Left lung (tissue), 10 donors: ENCODE measurements around the gene OBSL1. TPM values are rescaled to one million over a fixed set of nuclear protein-coding genes. Genes with fewer than 3 reads are reported as not detected.

ENCODE experiments used
- ATAC-seq: fragments of 200-7000 bp; cut with Tn5 transposase; one replicate; pipeline ENCODE4 v1.9.1; 2020; ENCODE audit warnings: moderate library complexity
- DNase-seq, 4 donors: peaks; one replicate each; pipeline ENCODE4 v3.0.0-alpha.2; 2013 to 2020
- H3K27ac ChIP-seq, 2 donors: fragments of 200-600 bp; sonication (generic) in 1 of 2; one replicate each; pipeline versions ENCODE4 v1.5.0 to v1.8.0; 2020 to 2021
- H3K27me3 ChIP-seq, 2 donors: fragments of 200-600 bp; sonication (generic) in 1 of 2; one replicate each; pipeline versions ENCODE4 v1.5.0 to v1.8.0; 2020 to 2021
- H3K36me3 ChIP-seq, 2 donors: fragments of 200-600 bp; sonication (generic) in 1 of 2; one replicate each; pipeline versions ENCODE4 v1.5.0 to v1.8.0; 2020 to 2021
- H3K4me1 ChIP-seq, 2 donors: fragments of 200-600 bp; one replicate each; pipeline ENCODE4 v1.8.0; 2021
- H3K4me3 ChIP-seq, 2 donors: fragments of 200-600 bp; sonication (generic) in 1 of 2; one replicate each; pipeline versions ENCODE4 v1.5.0 to v1.8.0; 2020 to 2021; ENCODE audit warnings: mild to moderate bottlenecking in 1 of 2
- H3K9me3 ChIP-seq, 2 donors: fragments of 200-600 bp; sonication (generic) in 1 of 2; one replicate each; pipeline versions ENCODE4 v1.5.0 to v1.8.0; 2020 to 2021
- CTCF ChIP-seq, 2 donors: fragments of 200-600 bp; sonication (generic) in 1 of 2; IDR thresholded peaks; one replicate each; pipeline versions ENCODE4 v1.5.0 to v1.8.0; 2021; ENCODE audit warnings: antibody characterized with exemption in 2 of 2
- intact Hi-C, 2 donors: fragments of 100-400 bp; cut with DNase I; formaldehyde crosslinking; loops; one replicate each; pipeline versions ENCODE4 v1.11.2 to v1.14.2; 2022
- polyA plus RNA-seq, 6 donors: library from polyadenylated mRNA; unstranded; fragments of 120-200 nt; gene quantifications; one replicate each; pipeline ENCODE4 v1.2.1, GENCODE V29; 2013; ENCODE audit not compliant: insufficient read length in 6 of 6
- total RNA-seq, 2 donors: library from RNA; stranded (reverse); fragmentation: NEBNext Ultra II Directional; extraction: Animal tissue kit (Norgen Biotek cat#: 25700); gene quantifications; one replicate each; pipeline ENCODE4 v1.2.1, GENCODE V29; 2021
- donor health status: DM: no; HTN: yes; CAD: no.
- donor health status: DM: no; HTN: no; CAD: no.

The OBSL1 gene
- total and polyA plus RNA-seq, 8 donors = 43.4 to 143 (median 128) TPM

DNA sequence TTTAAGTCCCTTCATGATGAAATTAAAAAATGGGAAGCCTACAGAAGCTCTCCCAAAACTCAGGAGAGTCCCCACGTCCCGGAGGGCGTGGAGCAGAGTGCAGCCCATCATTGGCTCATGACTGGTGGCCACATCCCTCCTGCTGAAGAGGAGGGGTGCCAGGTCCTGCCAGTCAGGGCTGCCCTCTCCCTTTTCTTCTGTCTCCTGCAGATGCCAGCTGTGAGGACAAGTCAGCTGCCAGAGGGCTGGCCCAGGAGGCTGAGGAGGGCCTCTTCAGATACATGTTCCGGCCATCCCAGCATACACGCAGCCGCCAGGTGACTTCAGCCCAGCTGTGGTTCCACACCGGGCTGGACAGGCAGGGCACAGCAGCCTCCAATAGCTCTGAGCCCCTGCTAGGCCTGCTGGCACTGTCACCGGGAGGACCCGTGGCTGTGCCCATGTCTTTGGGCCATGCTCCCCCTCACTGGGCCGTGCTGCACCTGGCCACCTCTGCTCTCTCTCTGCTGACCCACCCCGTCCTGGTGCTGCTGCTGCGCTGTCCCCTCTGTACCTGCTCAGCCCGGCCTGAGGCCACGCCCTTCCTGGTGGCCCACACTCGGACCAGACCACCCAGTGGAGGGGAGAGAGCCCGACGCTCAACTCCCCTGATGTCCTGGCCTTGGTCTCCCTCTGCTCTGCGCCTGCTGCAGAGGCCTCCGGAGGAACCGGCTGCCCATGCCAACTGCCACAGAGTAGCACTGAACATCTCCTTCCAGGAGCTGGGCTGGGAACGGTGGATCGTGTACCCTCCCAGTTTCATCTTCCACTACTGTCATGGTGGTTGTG is 3.4 kb upstream of the OBSL1 start:
- H3K27ac ChIP-seq = no peak overlapping the region

GRCh38 chr2:219573166-219573565 is 1.8 kb upstream of the OBSL1 start:
- TF ChIP-seq CTCF (IDR thresholded peaks at IDR 0.05) = no peak
- intact Hi-C loops = no loop called here
- Histone ChIP-seq H3K9me3 (no peaks in the 10 kb centered on the region), H3K27me3 (peaks cover 0 to 61% of the 10 kb centered on the region in 2 donors), H3K36me3 (no peaks in the 10 kb centered on the region), H3K4me1 (peaks cover 0 to 17% of the 10 kb centered on the region in 2 donors), H3K27ac (no peak overlapping the region), H3K4me3 (no peak overlapping the region)
- ATAC-seq = no peak
- no peak for DNase-seq

More for the DNA sequence above, 3.4 kb upstream of the OBSL1 start:
- no peak for TF ChIP-seq CTCF (IDR thresholded peaks at IDR 0.05)
- Histone ChIP-seq H3K4me3 (no peak overlapping the region), H3K27me3 (peaks cover 0 to 54% of the 10 kb centered on the region in 2 donors), H3K4me1 (peaks cover 0 to 17% of the 10 kb centered on the region in 2 donors), H3K36me3 (no peaks in the 10 kb centered on the region), H3K9me3 (no peaks in the 10 kb centered on the region)
- intact Hi-C loops = no loop called here
- DNase-seq (no peak), ATAC-seq (no peak)

GRCh38 chr2:219572237-219573001 is 1.1 kb upstream of the OBSL1 start, which contains the start of gene INHA:
INHA (plus strand) TSS chr2:219572310; CDS start chr2:219572375, 65 bp downstream.
- H3K4me3 ChIP-seq = peak within 1 kb of the TSS; percentile 47 to 54
- H3K27ac ChIP-seq = peak within 1 kb of the TSS; percentile 58 to 79
- no peak for TF ChIP-seq CTCF (IDR thresholded peaks at IDR 0.05)
- intact Hi-C loops = no loop called here
- no peaks in the 10 kb centered on the region for H3K36me3 ChIP-seq
- peaks cover 0 to 57% of the 10 kb centered on the region in 2 donors for H3K27me3 ChIP-seq
- ATAC-seq (no peak), DNase-seq (no peak)
- peaks cover 0 to 17% of the 10 kb centered on the region in 2 donors for H3K4me1 ChIP-seq
- no peaks in the 10 kb centered on the region for H3K9me3 ChIP-seq

DNA sequence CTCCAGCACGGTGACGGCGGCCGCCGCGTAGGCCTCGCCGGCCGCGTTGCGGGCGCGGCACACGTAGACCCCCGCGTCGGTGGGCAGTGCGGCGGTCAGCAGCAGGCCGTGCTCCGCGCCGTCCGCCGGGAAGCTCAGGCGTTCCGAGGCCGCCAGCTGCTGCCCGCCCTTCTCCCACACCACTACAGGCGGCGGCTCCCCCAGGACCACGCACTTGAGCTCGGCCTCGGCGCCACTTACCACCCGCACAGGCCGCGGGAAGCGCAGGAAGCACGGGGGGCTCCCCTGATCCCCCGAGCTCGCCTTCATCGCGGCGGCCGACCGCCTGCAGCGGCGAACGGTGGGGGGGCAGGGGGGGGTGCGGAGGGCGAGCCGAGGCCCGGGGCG is 422 bp downstream of the OBSL1 start:
- peaks cover 0 to 17% of the 10 kb centered on the region in 2 donors for H3K4me1 ChIP-seq
- DNase-seq (peak in 1 of 4 donors; percentile 33), ATAC-seq (peak; percentile 9)
- intact Hi-C loops = no loop called here
- peak overlapping the region; percentile 58 to 79 for H3K27ac ChIP-seq
- H3K36me3 ChIP-seq = peaks cover 0 to 3% of the 10 kb centered on the region in 2 donors
- no peaks in the 10 kb centered on the region for H3K9me3 ChIP-seq
- peaks cover 0 to 51% of the 10 kb centered on the region in 2 donors for H3K27me3 ChIP-seq
- peak overlapping the region; percentile 47 to 54 for H3K4me3 ChIP-seq
- no peak for TF ChIP-seq CTCF (IDR thresholded peaks at IDR 0.05)
